HG02798 (cell line): Measurements from ENCODE around the gene DLX4.

Experiments
- ATAC-seq: cut with Tn5 transposase; IDR thresholded peaks from one replicate; pipeline ENCODE4 v1.9.1; 2021; ENCODE audit warnings: mild to moderate bottlenecking; ENCODE audit not compliant: unreplicated experiment, poor library complexity

Gene DLX4

DNA sequence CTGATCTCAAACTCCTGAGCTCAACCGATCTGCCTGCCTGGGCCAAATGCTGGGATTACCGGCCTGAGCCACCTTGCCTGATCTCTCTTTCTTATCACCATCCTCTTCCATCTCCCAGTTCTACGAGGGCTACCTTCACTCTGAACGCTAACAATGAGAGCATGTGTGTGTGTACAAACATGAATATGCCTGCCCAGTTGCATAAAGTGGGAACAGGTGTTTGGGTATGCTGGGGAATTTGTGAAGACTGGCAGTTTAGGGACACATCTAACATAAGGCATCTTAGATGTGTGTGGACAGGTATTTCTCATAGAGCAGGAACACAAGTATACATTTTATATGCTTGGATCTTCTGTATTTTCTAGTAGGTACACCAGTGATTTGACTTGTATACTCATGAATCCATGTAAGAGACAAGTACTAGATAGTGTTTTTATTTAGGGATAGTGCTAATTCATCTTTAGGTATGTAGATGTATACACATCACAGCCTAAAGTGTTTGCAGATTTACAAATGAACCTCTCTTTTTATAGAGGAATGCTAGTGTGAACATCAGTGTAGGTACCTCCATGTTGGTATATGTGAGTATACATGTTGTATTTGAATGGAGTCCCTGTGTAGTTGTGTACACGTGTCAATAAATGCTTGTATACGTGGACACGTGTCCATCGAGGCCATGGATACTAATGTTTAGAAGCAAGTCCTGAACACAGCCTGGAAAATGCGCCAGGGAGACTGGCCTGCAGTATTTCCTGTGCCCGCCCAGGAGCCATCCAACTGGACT lies 1.2 kb upstream of the DLX4 start:
- ATAC-seq: no peak

DNA sequence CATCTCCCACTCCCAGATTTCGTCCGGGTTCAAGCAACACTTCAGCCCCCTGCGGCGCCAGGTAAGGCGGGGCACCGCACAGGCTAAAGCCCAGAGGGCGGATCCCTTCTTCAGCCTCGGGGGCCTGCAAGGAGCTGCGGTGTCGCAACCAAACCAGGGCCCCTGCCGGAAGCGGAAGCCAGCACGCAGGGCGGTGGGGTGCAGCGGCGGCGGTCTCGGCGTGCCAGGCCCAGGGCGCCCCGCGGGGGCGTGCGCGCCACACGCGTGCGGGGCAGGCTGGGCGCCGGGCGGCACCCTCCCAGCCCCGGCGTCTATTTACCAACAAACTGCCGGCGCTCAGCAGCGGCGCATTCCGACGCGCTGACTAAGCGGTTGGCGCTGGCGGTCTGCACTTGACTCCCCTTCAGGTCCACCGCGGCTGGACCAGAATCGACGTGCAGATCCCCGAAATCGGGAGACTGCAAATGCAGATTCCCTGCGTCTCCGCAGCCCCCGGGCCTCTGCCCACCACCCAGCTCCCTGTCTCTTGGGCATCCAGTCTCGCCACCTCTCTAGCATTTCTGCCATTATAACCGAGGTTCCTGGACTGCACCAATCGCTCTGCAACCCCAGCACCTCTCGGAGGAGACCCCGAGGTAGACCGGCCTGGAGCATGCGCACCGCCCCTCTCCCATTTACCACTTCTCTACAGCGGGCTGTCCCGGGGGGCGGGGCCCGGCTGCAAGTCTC lies 421 bp upstream of the DLX4 start:
- peak; percentile 59 for ATAC-seq

DNA sequence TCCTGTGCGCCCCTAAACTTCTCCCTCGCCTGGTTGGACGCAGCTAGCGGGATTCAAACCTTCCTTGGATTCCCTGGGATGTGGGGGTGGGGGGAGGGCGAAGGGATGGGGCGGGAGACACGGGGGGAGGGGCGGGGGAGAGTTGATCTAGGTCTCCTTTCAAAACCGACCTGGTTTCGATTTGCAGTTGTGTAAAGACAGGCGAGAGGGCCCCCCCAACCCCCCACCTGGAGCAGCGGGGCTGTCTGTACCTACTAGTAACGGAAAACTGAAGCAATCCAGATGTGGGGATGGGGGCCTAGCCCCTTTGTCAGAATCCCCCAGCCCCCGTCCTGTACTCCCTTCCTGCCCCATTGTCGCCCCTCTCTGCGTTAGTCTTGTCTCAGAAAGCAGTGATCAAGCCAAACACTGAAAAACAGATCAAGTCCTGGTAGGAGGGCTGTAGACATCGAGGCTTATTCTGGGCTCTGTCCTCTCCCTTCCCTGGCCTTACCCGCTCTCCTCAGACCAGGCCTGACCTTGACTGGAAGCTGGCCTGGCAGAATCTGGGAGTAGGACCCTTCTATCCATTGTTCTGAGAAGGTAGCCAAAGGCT lies 902 bp downstream of the DLX4 start:
- ATAC-seq: no peak

DNA sequence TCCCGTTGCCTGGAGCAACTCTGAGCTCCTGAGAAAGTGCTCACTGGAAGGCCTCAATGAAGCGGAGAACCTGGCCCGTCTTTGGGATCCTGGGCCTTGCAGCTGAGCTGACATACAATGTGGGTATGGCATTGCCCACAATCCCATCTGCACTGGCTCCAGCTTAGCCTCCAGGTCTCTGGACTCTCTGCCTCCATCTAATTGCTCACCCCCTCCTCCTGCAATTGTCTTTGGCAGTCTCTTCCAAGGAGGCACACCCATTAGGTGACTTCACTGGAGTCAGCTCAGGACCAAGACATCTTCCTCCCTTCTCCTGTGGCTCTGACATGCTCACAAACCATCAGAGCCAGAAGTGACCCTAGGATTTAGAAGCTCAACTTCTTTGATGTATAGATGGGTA lies 1.5 kb downstream of the DLX4 start:
- ATAC-seq: no peak

DNA sequence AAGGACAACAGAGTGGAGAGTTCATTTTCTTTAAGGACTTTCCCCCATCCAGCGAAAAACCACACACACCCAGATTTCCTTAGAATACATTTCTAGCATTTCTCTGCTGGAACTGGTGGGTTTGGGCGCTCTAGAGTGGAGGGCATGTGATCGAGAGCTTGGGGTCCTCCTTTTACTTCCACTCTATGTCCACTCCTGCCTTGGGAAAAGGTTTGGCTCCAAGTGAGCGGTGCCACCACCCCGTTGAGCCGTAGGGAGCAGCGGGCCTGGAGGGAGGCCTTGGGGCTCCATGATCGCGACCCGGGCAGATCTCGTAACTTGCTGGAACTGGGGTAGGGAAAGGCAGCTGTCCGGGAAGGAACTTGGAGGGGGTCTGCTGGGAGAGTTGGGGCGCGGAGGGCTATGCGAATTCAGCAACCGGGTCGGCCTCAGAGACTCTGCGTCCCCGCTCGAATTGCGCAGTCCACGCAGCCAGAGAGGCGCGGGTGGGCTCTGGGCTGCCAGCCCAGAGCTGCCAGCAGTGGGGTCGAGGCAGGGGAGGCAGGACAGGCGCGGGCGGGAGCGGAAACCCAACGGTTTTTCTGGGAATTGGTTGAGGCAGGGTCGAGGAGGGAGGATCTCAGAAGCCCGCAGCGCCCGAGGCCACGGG lies 2.3 kb downstream of the DLX4 start:
- no peak for ATAC-seq

DNA sequence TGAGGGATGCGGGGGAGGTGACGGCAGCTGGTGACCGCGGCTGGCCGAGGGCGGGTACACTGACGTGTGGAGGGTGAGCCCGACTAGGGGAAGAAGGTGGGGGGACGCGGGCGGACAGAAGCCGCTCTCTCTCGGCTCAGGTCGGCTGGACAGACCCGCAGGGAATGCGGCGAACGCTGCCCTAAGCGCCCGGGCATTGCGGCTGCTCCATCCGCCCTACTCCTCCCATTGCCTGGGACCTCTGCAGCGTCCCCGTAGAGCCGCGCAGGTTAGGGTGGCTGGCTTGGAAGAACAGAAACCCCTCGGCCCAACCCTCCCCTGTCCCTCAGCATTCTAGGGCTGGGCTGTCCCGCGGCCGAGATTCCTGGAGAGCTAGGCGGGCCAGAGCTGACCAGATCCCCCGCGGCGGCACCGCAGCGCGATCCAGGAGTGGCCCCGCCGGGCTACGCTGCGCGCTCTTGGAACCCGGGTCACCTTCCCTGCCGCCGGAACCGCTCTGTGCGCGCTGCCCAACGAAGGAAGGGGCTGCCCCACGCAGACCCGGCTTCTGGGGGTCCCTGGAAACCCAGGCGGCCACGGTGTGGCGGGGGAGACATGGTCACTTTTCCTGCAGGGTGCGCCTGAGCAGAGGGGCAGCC lies 3.0 kb downstream of the DLX4 start:
- ATAC-seq: no peak

DNA sequence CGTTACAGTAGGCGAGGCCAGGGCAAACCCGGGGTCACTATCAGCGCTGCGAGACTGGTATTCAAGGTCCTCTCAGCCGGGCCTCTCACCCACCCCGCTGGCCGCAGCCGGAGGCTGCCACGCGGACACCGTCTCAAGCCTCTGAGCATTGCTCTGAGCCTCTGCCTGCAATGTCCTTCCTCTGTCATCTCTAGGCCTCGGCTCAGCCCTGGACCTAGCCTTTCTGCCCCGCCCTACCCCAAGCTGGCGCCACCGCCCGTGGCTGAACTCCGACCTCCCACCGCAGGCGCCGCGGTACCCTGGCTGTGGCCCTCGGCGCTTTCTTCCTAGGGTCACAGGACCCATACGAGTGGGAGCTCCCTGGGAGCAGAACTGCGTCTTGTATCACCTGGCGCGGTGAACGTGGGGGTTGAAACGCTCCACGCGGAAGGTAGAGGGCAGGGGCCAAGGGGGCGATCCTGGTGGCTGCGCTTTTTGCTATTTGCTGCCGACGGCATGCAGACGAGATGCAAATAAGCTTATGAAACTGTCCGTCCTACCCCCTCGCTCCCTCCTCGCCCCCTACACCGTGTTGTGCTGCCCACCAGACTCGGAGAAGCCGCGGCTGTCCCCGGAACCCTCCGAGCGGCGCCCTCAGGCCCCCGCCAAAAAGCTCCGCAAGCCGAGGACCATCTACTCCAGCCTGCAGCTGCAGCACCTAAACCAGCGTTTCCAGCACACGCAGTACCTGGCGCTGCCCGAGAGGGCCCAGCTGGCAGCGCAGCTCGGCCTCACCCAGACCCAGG lies 3.7 kb downstream of the DLX4 start:
- no peak for ATAC-seq

DNA sequence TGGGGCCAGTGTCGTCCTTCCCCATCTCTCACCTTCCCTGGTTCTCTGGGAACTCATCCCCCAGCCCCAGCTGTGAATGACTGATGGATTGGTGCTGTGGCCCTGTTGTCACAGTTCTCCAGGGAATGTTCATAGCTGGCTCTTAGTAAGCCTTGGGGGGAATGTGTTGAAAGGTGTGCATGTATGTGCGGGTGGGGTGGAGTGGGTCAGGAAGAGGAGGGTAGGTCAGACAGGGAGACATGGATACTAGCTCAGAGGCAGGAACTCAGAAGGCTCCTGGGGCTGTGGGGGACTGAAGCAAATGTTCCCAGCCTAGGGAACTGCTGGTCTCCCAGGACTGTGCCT lies 4.3 kb downstream of the DLX4 start:
- no peak for ATAC-seq

DNA sequence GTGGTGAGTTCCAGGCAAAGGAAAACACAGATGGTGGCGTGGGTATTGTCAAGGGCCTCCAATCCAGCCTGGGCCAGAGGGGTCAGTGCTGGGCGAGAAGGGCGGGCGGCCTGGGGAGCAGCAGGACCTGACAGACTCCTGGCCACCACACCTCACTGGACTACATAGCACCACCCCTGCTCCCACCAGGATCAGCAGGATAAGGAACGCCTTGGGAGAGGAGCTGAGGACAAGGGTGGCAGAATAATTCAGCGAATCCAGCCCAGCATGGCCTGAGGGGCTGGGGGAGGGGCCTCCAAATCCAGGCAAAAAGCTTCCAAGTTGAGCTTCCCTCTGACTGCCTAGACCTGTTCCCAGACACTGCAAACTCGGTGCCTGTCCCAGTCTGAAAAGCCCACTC lies 6.5 kb downstream of the DLX4 start:
- ATAC-seq: no peak

DNA sequence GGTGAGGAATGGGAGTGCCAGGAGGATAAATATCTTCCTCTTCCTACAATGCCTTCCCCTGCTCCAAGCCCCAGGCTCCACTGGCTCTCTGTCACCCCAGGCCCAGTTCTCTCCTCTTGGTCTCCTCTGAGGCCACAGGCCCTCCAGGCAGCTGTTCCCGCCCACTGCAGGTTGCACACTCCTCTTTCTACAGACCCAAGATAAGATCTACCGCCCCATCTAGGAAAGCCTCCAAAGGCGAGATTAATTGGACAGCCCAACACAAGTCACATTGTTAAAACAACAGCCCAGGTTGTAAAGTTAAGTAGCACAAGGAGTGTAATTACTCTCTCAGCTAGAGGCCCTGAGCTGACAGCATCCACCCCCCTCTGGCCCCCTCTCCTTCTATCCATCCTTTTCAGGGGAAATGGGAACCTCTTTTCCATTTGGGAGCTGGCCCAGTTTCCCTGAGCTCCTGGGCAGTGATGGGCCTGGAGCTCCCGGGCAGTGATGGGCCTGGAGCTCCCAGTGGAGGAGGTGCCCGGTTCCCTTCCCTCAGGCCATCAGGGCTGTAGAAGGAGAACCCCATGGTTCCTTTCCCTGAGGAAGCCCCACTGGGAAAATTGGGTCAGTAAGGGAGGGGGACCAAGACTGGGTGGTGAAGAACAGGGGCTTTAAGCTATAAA lies 7.3 kb downstream of the DLX4 start:
- ATAC-seq: no peak

DNA sequence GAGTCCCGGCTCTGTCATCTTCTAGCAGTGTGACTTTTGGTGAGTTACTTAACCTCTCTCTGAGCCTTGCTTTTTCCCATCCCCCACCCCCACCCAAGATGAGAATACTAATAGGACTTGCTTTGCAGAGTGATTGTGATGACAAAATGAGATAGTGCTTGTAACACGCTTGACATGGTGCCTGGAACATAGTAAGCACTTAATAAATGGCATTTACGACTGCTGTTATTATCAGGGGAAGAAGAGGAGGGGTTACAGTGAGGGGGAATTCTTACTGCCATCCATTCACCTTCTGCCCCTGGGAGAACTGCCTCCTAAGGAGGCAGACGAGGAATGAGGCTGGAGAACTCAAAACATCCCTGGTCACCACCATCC lies 7.8 kb downstream of the DLX4 start:
- ATAC-seq: no peak

DNA sequence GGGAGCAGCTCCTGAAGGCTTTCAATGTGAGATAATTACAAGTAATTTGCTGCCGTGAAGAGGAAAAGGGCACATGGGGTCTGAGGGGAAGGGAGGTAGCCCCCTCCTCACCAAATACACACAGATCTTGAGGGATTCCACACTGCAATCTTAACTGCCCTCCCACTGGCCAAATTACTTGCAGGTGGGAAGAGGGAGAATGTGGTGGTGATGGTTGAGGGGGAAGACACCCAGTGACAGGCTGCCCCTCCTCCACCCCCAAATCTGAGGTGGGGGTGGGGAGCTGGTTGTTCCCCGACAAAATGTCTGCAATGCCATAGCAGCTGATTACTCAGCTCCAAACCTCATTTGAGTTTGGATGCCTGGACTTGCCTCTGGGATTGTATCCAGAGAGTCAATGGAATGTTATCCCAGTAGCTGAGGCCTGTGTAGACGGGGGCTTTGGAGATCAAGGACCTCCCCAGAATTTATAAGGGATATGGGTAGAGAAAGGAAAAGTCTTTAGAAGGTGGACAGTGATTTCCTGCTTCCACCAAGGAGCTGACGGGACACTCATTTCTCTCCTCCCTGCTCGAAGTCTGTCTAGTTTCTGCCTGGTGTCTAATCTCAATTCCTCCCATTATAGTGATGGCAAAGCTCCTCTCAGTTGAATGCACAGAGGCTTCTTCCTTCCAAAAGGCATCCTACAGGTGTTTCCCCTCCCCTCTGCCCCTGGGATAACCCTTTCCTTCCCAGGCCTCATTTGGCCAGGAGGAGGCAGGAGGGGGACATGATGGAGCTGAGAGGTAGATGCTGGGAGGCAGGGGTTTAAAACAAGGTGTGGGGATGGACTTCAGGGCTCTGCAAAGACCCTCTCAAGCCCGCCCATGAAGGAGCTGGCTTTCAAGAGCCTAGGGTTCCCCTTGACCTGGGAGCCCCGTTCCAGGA lies 8.7 kb downstream of the DLX4 start:
- no peak for ATAC-seq

DNA sequence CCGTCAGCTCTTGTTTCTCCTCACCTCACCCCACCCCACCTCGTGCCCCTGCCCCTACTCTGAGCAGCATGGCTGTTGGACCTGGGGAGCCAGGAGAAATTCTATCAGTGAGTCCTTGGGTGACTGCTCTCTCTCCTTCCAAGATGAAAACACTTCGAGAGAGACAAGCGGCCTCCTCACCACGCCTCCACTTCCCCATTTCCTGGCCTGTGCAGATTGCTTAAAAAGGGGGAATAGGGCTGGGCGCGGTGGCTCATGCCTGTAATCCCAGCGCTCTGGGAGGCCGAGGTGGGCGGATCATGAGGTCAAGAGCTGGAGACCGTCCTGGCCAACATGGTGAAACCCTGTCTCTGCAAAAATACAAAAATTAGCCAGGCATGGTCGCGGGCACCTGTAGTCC lies 9.5 kb downstream of the DLX4 start:
- ATAC-seq: no peak

DNA sequence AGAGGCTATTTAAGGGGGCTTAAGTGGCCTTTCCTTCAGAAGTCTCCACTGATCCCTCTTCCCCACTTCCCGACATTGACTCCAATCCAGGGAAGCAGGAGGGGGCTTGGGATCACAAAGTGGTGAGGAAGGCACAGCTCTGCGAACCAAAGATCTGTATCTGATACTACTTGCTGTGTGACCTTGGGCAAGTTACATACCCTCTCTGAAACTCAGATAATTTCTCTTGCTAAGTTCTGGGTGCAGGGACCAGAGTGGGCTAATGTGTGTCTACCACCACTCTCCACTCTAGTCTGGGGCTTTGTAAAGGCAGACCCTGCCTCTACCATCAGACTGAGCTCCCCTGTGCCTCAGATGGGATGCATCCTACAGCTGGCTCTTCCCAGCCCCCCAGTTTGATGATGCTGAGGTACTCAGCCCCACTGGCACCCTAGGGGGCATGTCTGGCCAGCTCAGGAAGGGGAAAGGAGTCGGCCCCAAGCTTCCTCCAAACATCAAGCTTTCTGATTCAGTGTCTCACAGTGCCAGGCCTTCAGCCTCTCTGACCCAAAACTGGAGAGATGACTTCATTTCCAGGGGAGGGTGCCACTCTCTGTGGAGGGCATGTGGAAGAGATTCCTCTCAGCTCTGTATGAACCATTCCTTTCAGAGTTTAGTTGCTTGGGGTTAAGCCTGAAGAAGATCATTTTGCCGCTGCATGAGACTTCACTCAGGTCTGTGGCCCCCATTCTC lies 10.9 kb downstream of the DLX4 start:
- ATAC-seq: no peak

DNA sequence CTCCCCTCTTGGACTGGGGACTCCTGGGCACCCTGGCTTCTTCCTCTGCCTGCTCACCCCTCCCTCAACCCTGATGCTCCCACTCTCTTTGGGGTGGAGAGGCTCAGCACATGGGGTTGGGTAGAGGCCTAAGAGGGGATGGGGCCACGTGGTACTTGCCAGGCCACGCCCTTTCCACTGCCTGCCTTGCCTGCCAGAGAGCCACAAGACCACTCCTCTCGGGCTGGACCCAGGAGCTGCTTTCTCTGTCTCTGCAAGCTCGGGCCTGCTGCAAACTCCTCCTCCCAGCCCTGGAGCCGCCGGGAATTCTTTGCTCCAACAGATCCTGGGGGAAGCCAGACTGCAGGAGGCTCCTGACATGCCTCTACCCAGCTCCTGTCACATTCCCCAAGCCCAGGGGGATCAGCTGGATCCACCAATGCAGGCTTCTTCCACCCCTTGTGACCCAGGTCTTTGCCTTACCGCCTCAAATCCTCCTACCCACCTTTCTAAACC lies 11.8 kb downstream of the DLX4 start:
- no peak for ATAC-seq

DNA sequence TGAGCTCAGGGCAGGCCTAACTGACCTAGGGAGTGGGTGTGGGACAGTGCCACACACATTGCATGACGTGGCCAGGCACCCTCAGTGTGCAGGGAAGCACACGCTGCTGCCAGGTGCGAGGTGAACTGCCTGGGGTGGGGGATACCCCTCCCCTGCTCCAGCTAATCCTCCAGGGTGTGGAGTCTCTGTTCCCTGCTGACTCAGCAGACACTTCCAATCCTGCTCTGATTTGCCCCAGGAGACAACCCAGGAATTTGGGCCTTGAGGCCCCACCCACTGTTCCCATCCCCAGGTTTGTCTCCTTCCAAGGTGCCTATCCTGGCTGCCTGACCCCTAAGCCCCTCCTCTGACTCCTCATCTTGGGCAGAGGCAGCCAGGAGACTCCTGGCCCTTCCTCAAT lies 15.3 kb downstream of the DLX4 start:
- ATAC-seq: no peak

DNA sequence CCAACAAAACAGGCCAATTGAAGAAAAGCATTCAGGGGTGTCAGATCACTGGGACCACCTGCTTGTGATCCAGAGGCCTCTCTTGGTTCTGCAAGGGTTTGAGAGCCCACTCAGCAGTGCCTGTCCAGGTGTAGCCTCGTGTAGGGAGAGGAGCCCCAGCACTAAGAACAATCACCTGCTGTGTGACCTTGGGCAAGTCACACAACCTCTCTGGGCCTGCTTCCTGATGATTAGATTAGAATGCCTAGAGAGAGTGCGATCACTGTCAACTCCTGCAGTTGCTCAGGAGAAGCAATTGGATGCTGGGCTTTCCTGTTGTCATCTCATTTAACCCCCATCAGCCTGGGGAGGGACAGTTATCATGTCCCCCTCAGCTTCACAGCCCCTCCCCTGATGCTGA lies 15.8 kb downstream of the DLX4 start:
- ATAC-seq: no peak
